Panc1 (cell line): ENCODE measurements around the gene CHCHD3. TPM values are rescaled to one million over a fixed set of nuclear protein-coding genes. Genes with fewer than 3 reads are reported as not detected.

Source experiments
- ATAC-seq: fragments of 200-7000 bp; cut with Tn5 transposase; 2 replicates; pipeline ENCODE4 v1.9.1; 2020; ENCODE audit warnings: mild to moderate bottlenecking, moderate library complexity
- BruUV-seq: library from RNA; stranded (reverse); fragments of 400-500 nt; replicated peaks from 2 replicates; lab custom pipeline; 2021; lab: Mats Ljungman, UMichigan
- CTCF ChIA-PET: fragments of 300-600 bp; sonication (Branson Sonifier 250); formaldehyde crosslinking; loops from one replicate; lab custom pipeline; 2022; ENCODE audit warnings: antibody characterized with exemption; lab: Charles Lee
- POLR2A ChIA-PET: fragments of 300-600 bp; sonication (Branson Sonifier 250); formaldehyde crosslinking; loops from one replicate; lab custom pipeline; 2022; ENCODE audit warnings: antibody characterized with exemption; lab: Charles Lee
- DNase-seq: peaks from one replicate; pipeline ENCODE4 v3.0.0-alpha.2; 2010; ENCODE audit warnings: low read depth, low spot score
- H3K27ac ChIP-seq: 2 replicates; pipeline ENCODE4 v1.5.1; 2011; ENCODE audit warnings: mild to moderate bottlenecking, low read length, inconsistent platforms
- H3K27me3 ChIP-seq: fragments of 200-500 bp; sonication (Bioruptor generic); 2 replicates; pipeline ENCODE4 v1.6.0; 2014; ENCODE audit warnings: low read length, inconsistent platforms; ENCODE audit not compliant: control insufficient read depth, insufficient read depth
- H3K36me3 ChIP-seq: fragments of 200-500 bp; sonication (Bioruptor generic); 2 replicates; pipeline ENCODE4 v1.5.1; 2014; ENCODE audit warnings: inconsistent platforms, mild to moderate bottlenecking, low read length, moderate library complexity; ENCODE audit not compliant: control insufficient read depth, insufficient read depth
- H3K4me1 ChIP-seq: 2 replicates; pipeline ENCODE4 v1.5.1; 2011; ENCODE audit warnings: inconsistent platforms, mild to moderate bottlenecking, low read length, moderate library complexity; ENCODE audit not compliant: control insufficient read depth, insufficient read depth
- H3K4me3 ChIP-seq, 2 experiments: 2 replicates each; pipeline ENCODE4 v1.5.1; 2011 to 2012; ENCODE audit warnings: low read depth in 2 of 2, low read length in 2 of 2, mild to moderate bottlenecking in 2 of 2, inconsistent platforms in 1 of 2, moderate library complexity in 1 of 2
- H3K9me3 ChIP-seq: fragments of 200-500 bp; sonication (Bioruptor generic); 2 replicates; pipeline ENCODE4 v1.5.1; 2014; ENCODE audit warnings: low read depth, mild to moderate bottlenecking, inconsistent platforms, low read length, moderate library complexity; ENCODE audit not compliant: control insufficient read depth, insufficient read depth
- POLR2AphosphoS5 ChIP-seq: IDR thresholded peaks from 2 replicates; pipeline ENCODE4 v1.6.1; 2012; ENCODE audit warnings: mild to moderate bottlenecking, low read depth, low read length, moderate library complexity
- REST ChIP-seq, 2 experiments: IDR thresholded peaks; 2 replicates each; pipeline ENCODE4 v1.6.1; 2011 to 2012; ENCODE audit warnings: low read depth in 2 of 2, control low read depth in 1 of 2, low read length in 1 of 2, mild to moderate bottlenecking in 1 of 2, moderate library complexity in 1 of 2; ENCODE audit not compliant: insufficient read depth in 1 of 2
- SIN3A ChIP-seq: IDR thresholded peaks from 2 replicates; pipeline ENCODE4 v1.6.1; 2012; ENCODE audit warnings: low read depth, mild to moderate bottlenecking, low read length, moderate library complexity, borderline replicate concordance; ENCODE audit not compliant: insufficient read depth
- TCF7L2 ChIP-seq: IDR thresholded peaks from 2 replicates; pipeline ENCODE4 v1.6.1; 2011; ENCODE audit warnings: mild to moderate bottlenecking, low read depth, low read length, inconsistent platforms
- in situ Hi-C: cut with HindIII; loops from 2 replicates; pipeline ENCODE4 v1.10.0; 2016; ENCODE audit warnings: low sequenced_read_pairs, low pct_unique_long_range_greater_than_20kb
- intact Hi-C: fragments of 100-400 bp; cut with micrococcal nuclease; formaldehyde crosslinking; loops from one replicate; pipeline ENCODE4 v1.10.0; 2022; ENCODE audit not compliant: unreplicated experiment
- total RNA-seq: library from RNA; stranded (reverse); gene quantifications from one replicate; pipeline ENCODE4 v1.2.1, GENCODE V29; 2021; ENCODE audit not compliant: unreplicated experiment
- TF ChIP-seq, protein P1 (sequence below): fragments of 450-650 bp; IDR thresholded peaks from 2 replicates; pipeline ENCODE4 v1.5.1; 2017; ENCODE audit warnings: mild to moderate bottlenecking

CHCHD3 gene
- total RNA-seq, 1 experiment from 2014 or later, result 109 TPM

- in situ Hi-C loops (no loop called here), intact Hi-C loops (no loop called here)
- ATAC-seq (no peak), DNase-seq (no peak)
- Histone ChIP-seq H3K36me3 (peaks cover 8% of the 10 kb centered on the region), H3K27me3 (no peaks in the 10 kb centered on the region), H3K4me3 (no peak overlapping the region), H3K4me1 (peaks cover 13% of the 10 kb centered on the region), H3K27ac (no peak overlapping the region), H3K9me3 (no peaks in the 10 kb centered on the region)
- no TSS peak for BruUV-seq
- TF ChIP-seq, protein P1, sequence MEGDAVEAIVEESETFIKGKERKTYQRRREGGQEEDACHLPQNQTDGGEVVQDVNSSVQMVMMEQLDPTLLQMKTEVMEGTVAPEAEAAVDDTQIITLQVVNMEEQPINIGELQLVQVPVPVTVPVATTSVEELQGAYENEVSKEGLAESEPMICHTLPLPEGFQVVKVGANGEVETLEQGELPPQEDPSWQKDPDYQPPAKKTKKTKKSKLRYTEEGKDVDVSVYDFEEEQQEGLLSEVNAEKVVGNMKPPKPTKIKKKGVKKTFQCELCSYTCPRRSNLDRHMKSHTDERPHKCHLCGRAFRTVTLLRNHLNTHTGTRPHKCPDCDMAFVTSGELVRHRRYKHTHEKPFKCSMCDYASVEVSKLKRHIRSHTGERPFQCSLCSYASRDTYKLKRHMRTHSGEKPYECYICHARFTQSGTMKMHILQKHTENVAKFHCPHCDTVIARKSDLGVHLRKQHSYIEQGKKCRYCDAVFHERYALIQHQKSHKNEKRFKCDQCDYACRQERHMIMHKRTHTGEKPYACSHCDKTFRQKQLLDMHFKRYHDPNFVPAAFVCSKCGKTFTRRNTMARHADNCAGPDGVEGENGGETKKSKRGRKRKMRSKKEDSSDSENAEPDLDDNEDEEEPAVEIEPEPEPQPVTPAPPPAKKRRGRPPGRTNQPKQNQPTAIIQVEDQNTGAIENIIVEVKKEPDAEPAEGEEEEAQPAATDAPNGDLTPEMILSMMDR, result no peak
- TF ChIP-seq SIN3A (no peak), REST (IDR thresholded peaks at IDR 0.05; ENCODE audit: insufficient read depth in 1 of 2, low read depth in 2 of 2, low read length in 1 of 2) (no peak), POLR2AphosphoS5 (no peak), TCF7L2 (no peak)
- CTCF ChIA-PET, result no interaction called here
- POLR2A ChIA-PET, result no interaction called here
Observed at GRCh38 chr7:133079296-133079695, 2.6 kb downstream of the CHCHD3 start.

GRCh38 chr7:133077394-133077793 is 4.5 kb downstream of the CHCHD3 start:
- in situ Hi-C loops, result no loop called here
- intact Hi-C loops, result no loop called here
- DNase-seq, result no peak
- H3K27me3 ChIP-seq, result no peaks in the 10 kb centered on the region
- H3K4me1 ChIP-seq, result peaks cover 13% of the 10 kb centered on the region
- CTCF ChIA-PET, result no interaction called here
- H3K9me3 ChIP-seq, result no peaks in the 10 kb centered on the region
- ATAC-seq, result no peak
- peaks cover 8% of the 10 kb centered on the region for H3K36me3 ChIP-seq
- POLR2A ChIA-PET, result no interaction called here
- H3K27ac ChIP-seq, result no peak overlapping the region
- BruUV-seq, result no TSS peak
- TF ChIP-seq TCF7L2, result no peak
- no peak for TF ChIP-seq SIN3A
- TF ChIP-seq, protein P1, result no peak
- TF ChIP-seq POLR2AphosphoS5, result no peak
- no peak for TF ChIP-seq REST (IDR thresholded peaks at IDR 0.05; ENCODE audit: insufficient read depth in 1 of 2, low read depth in 2 of 2, low read length in 1 of 2)
- no peak overlapping the region for H3K4me3 ChIP-seq
